H1 (cell line): ENCODE data around the gene IFT122. TPM values are rescaled to one million over a fixed set of nuclear protein-coding genes. Genes with fewer than 3 reads are reported as not detected.
A peak's percentile ranks its signal among the peaks of the same experiment; 100 is the strongest.

ENCODE experiments used
- CTCF ChIA-PET: fragments of 300-600 bp; sonication (Branson Sonifier 250); formaldehyde crosslinking; loops from one replicate; lab custom pipeline; 2021; ENCODE audit not compliant: partially characterized antibody; lab: Charles Lee
- POLR2A ChIA-PET: fragments of 300-600 bp; sonication (Branson Sonifier 250); formaldehyde crosslinking; loops from one replicate; lab custom pipeline; 2021; ENCODE audit warnings: inconsistent platforms; ENCODE audit not compliant: partially characterized antibody; lab: Charles Lee
- DNase-seq, 2 experiments: peaks; one replicate each; pipeline versions ENCODE4 v3.0.0 to v3.0.0-alpha.2; 2010 to 2022; ENCODE audit warnings: low spot score in 2 of 2, low read depth in 1 of 2, mixed read lengths in 1 of 2
- FAIRE-seq: peaks from 2 replicates; lab custom pipeline; 2011; peaks lifted over from hg19 to GRCh38; lab: Jason Lieb, UNC
- H2AFZ ChIP-seq: 2 replicates; pipeline ENCODE4 v1.8.1; 2012; ENCODE audit warnings: low read length, inconsistent platforms
- H2AK5ac ChIP-seq: 2 replicates; pipeline ENCODE4 v1.6.1; 2013; ENCODE audit warnings: low read depth, low read length
- H2BK120ac ChIP-seq: replicated peaks from 2 replicates; pipeline ENCODE3; 2013; ENCODE audit warnings: low read depth, low read length, inconsistent platforms
- H2BK12ac ChIP-seq: 2 replicates; pipeline ENCODE4 v1.6.1; 2013; ENCODE audit warnings: low read depth, low read length
- H2BK15ac ChIP-seq: 2 replicates; pipeline ENCODE4 v1.6.1; 2013; ENCODE audit warnings: low read length
- H2BK20ac ChIP-seq: 2 replicates; pipeline ENCODE4 v1.6.1; 2013; ENCODE audit warnings: low read length
- H2BK5ac ChIP-seq: 2 replicates; pipeline ENCODE4 v1.6.1; 2013; ENCODE audit warnings: low read depth, low read length
- H3K14ac ChIP-seq: 2 replicates; pipeline ENCODE4 v1.6.1; 2013; ENCODE audit warnings: inconsistent platforms; ENCODE audit not compliant: insufficient read length
- H3K18ac ChIP-seq: 2 replicates; pipeline ENCODE4 v1.6.1; 2013; ENCODE audit warnings: low read length; ENCODE audit errors: extremely low read depth
- H3K23ac ChIP-seq: 2 replicates; pipeline ENCODE4 v1.6.1; 2013; ENCODE audit warnings: inconsistent platforms; ENCODE audit not compliant: insufficient read length
- H3K23me2 ChIP-seq: 2 replicates; pipeline ENCODE4 v1.6.1; 2013; ENCODE audit warnings: low read depth, low read length
- H3K27ac ChIP-seq: 2 replicates; pipeline ENCODE4 v1.6.1; 2011; ENCODE audit warnings: low read depth, low read length, inconsistent platforms
- H3K27me3 ChIP-seq, 4 experiments: replicated peaks in 1 of 4; 1 replicate in 1 of 4; 2 replicates in 3 of 4; pipeline versions ENCODE4 v1.6.1 to v1.8.1; 2011 to 2013; ENCODE audit warnings: low read length in 3 of 4, mild to moderate bottlenecking in 3 of 4, inconsistent platforms in 2 of 4, mixed read lengths in 2 of 4, moderate library complexity in 1 of 4; ENCODE audit not compliant: control insufficient read depth in 3 of 4, insufficient read depth in 3 of 4; ENCODE audit errors: extremely low read depth in 1 of 4
- H3K36me3 ChIP-seq, 4 experiments: 2 replicates each; pipeline versions ENCODE4 v1.6.1 to v1.8.1; 2011 to 2013; ENCODE audit warnings: mild to moderate bottlenecking in 4 of 4, low read length in 3 of 4, moderate library complexity in 2 of 4, control low read depth in 1 of 4, inconsistent platforms in 1 of 4; ENCODE audit not compliant: insufficient read depth in 4 of 4, control insufficient read depth in 2 of 4
- H3K4ac ChIP-seq: replicated peaks from 2 replicates; pipeline ENCODE3; 2013; ENCODE audit warnings: low read length, low read depth, mixed read lengths, inconsistent platforms; ENCODE audit not compliant: insufficient read length
- H3K4me1 ChIP-seq, 4 experiments: replicated peaks in 1 of 4; 1 replicate in 1 of 4; 2 replicates in 3 of 4; pipeline versions ENCODE4 v1.6.1 to v1.8.1; 2011 to 2013; ENCODE audit warnings: low read length in 3 of 4, inconsistent platforms in 2 of 4, mixed read lengths in 1 of 4; ENCODE audit not compliant: insufficient read depth in 4 of 4, control insufficient read depth in 3 of 4
- H3K4me2 ChIP-seq, 2 experiments: 2 replicates each; pipeline versions ENCODE4 v1.6.1 to v1.8.1; 2011 to 2013; ENCODE audit warnings: low read depth in 2 of 2, low read length in 2 of 2, control low read depth in 1 of 2, inconsistent platforms in 1 of 2, mild to moderate bottlenecking in 1 of 2; ENCODE audit not compliant: insufficient read depth in 1 of 2
- H3K4me3 ChIP-seq, 4 experiments: fragments of 200-600, 300-600 bp in 1 of 4; sonication (generic), shearing (Covaris generic), sonication (Bioruptor Twin) in 1 of 4; 2 replicates each; pipeline versions ENCODE4 v1.5.1 to v1.8.1; 2011 to 2016; ENCODE audit warnings: low read length in 4 of 4, low read depth in 3 of 4, control low read depth in 2 of 4, inconsistent platforms in 2 of 4, mild to moderate bottlenecking in 2 of 4, mixed read lengths in 1 of 4, moderate library complexity in 1 of 4; ENCODE audit not compliant: insufficient read depth in 2 of 4; ENCODE audit errors: extremely low read depth in 1 of 4
- H3K56ac ChIP-seq: replicated peaks from 2 replicates; pipeline ENCODE3; 2013; ENCODE audit warnings: low read depth, mild to moderate bottlenecking, mixed read lengths, low read length, inconsistent platforms; ENCODE audit not compliant: insufficient read length
- H3K79me1 ChIP-seq: 2 replicates; pipeline ENCODE4 v1.6.1; 2013; ENCODE audit warnings: low read depth, low read length, control low read depth
- H3K79me2 ChIP-seq, 2 experiments: 2 replicates each; pipeline versions ENCODE4 v1.6.1 to v1.8.1; 2012 to 2013; ENCODE audit warnings: low read length in 2 of 2, mild to moderate bottlenecking in 2 of 2, inconsistent platforms in 1 of 2; ENCODE audit not compliant: insufficient read depth in 2 of 2, control insufficient read depth in 1 of 2
- H3K9ac ChIP-seq, 4 experiments: replicated peaks in 1 of 4; 1 replicate in 1 of 4; 2 replicates in 3 of 4; pipeline versions ENCODE4 v1.6.1 to v1.8.1; 2011 to 2013; ENCODE audit warnings: low read depth in 3 of 4, low read length in 3 of 4, control low read depth in 2 of 4, mild to moderate bottlenecking in 2 of 4, moderate library complexity in 2 of 4, inconsistent platforms in 1 of 4; ENCODE audit errors: extremely low read depth in 1 of 4
- H3K9me3 ChIP-seq, 2 experiments: 2 replicates each; pipeline versions ENCODE4 v1.6.1 to v1.8.1; 2012 to 2013; ENCODE audit warnings: mild to moderate bottlenecking in 2 of 2, moderate library complexity in 2 of 2, control low read depth in 1 of 2, inconsistent platforms in 1 of 2, low read depth in 1 of 2, low read length in 1 of 2, mixed read lengths in 1 of 2; ENCODE audit not compliant: insufficient read depth in 2 of 2
- H4K20me1 ChIP-seq, 2 experiments: replicated peaks in 1 of 2; 2 replicates each; pipeline versions ENCODE3 to v1.8.1; 2011 to 2013; ENCODE audit warnings: inconsistent platforms in 2 of 2, low read length in 2 of 2, mild to moderate bottlenecking in 1 of 2; ENCODE audit not compliant: insufficient read depth in 2 of 2, control insufficient read depth in 1 of 2
- H4K5ac ChIP-seq: 2 replicates; pipeline ENCODE4 v1.6.1; 2013; ENCODE audit warnings: low read length, low read depth, mixed read lengths, inconsistent platforms; ENCODE audit not compliant: insufficient read length
- H4K8ac ChIP-seq: 2 replicates; pipeline ENCODE4 v1.8.0; 2013; ENCODE audit warnings: mild to moderate bottlenecking, moderate library complexity, low read length, inconsistent platforms; ENCODE audit not compliant: insufficient read depth; ENCODE audit errors: extremely low read depth
- H4K91ac ChIP-seq: replicated peaks from 2 replicates; pipeline ENCODE3; 2013; ENCODE audit warnings: low read length, mixed read lengths, inconsistent platforms; ENCODE audit not compliant: insufficient read length
- BACH1 ChIP-seq: IDR thresholded peaks from 2 replicates; pipeline ENCODE4 v1.6.1; 2012; ENCODE audit warnings: low read length, improper control_type of control experiment
- BRCA1 ChIP-seq: IDR thresholded peaks from 2 replicates; pipeline ENCODE4 v1.6.1; 2012; ENCODE audit warnings: low read depth, low read length, improper control_type of control experiment
- CBX5 ChIP-seq: fragments of 300-800, 300-1000 bp; sonication (generic); IDR thresholded peaks from 2 replicates; pipeline ENCODE4 v1.7.1; 2016; ENCODE audit warnings: antibody characterized with exemption, low read length, low read depth
- CTBP2 ChIP-seq: IDR thresholded peaks from 2 replicates; pipeline ENCODE4 v1.7.0; 2011; ENCODE audit warnings: borderline replicate concordance, mild to moderate bottlenecking, moderate library complexity, mixed read lengths, low read length; ENCODE audit not compliant: insufficient read depth, insufficient read length
- GTF2F1 ChIP-seq: IDR thresholded peaks from 2 replicates; pipeline ENCODE4 v1.6.1; 2012; ENCODE audit warnings: low read depth, low read length, improper control_type of control experiment, borderline replicate concordance
- HDAC2 ChIP-seq, 2 experiments: fragments of 300-600 bp in 1 of 2; sonication (generic) in 1 of 2; IDR thresholded peaks; 2 replicates each; pipeline ENCODE4 v1.6.1; 2011 to 2012; ENCODE audit warnings: low read depth in 2 of 2, low read length in 2 of 2, mild to moderate bottlenecking in 2 of 2, moderate library complexity in 2 of 2, borderline replicate concordance in 1 of 2, inconsistent platforms in 1 of 2
- HDAC6 ChIP-seq: IDR thresholded peaks from one replicate; pipeline ENCODE4 v1.7.1; 2012; ENCODE audit warnings: low read depth, mild to moderate bottlenecking, inconsistent platforms, low read length, moderate library complexity
- JUND ChIP-seq: IDR thresholded peaks from 2 replicates; pipeline ENCODE4 v1.6.1; 2011; ENCODE audit warnings: mild to moderate bottlenecking, improper control_type of control experiment, low read length
- PHF8 ChIP-seq: fragments of 200-600 bp; sonication (generic); conservative IDR thresholded peaks from 2 replicates; pipeline ENCODE4 v1.7.1; 2012; ENCODE audit warnings: low read depth, mild to moderate bottlenecking, inconsistent platforms, low read length, moderate library complexity
- SP2 ChIP-seq: IDR thresholded peaks from 2 replicates; pipeline ENCODE4 v1.6.1; 2012; ENCODE audit warnings: mild to moderate bottlenecking, low read length, inconsistent platforms
- SRF ChIP-seq: IDR thresholded peaks from 2 replicates; pipeline ENCODE4 v1.6.1; 2011; ENCODE audit warnings: mild to moderate bottlenecking, low read depth, low read length, moderate library complexity
- YY1 ChIP-seq: IDR thresholded peaks from 2 replicates; pipeline ENCODE4 v1.6.1; 2011; ENCODE audit warnings: low read depth, mild to moderate bottlenecking, low read length
- ZNF274 ChIP-seq: IDR thresholded peaks from 2 replicates; pipeline ENCODE4 v1.7.0; 2012; ENCODE audit warnings: low read length, borderline replicate concordance; ENCODE audit errors: extremely low read depth
- WGBS, 2 experiments: shearing (Covaris generic) in 1 of 2; methylation state at CpG; one replicate each; pipeline versions ENCODE4 v1.1.6 to v1.1.7; 2013 to 2015; ENCODE audit warnings: low lambda C conversion rate in 2 of 2, mixed read lengths in 2 of 2, inconsistent platforms in 1 of 2, low coverage in 1 of 2, missing lambda C conversion rate in 1 of 2; ENCODE audit not compliant: insufficient replicate concordance in 2 of 2, insufficient coverage in 1 of 2, insufficient read length in 1 of 2; ENCODE audit errors: extremely low coverage in 1 of 2, missing lambda C conversion rate in 1 of 2; 5-methylcytosine and 5-hydroxymethylcytosine counted together
- polyA plus RNA-seq, 7 experiments: library from polyadenylated mRNA; depleted of rRNA in 3 of 7; stranded (reverse) in 5 of 7; unstranded in 2 of 7; fragments of >200 nt in 5 of 7; fragments of 200-250 nt in 2 of 7; gene quantifications; 1 replicate in 5 of 7; 2 replicates in 1 of 7; 4 replicates in 1 of 7; pipeline versions ENCODE4 v1.2.1 to v1.2.3, GENCODE V29; 2011 to 2013; ENCODE audit warnings: missing spikeins in 2 of 7, mixed read lengths in 2 of 7
- total RNA-seq: library from RNA; stranded (reverse); fragmentation: NEBNext Ultra II Directional; extraction: Animal tissue kit (Norgen Biotek cat#: 25700); gene quantifications from 2 replicates; pipeline ENCODE4 v1.2.1, GENCODE V29; 2021
- TF ChIP-seq, protein P1 (sequence below): IDR thresholded peaks from 2 replicates; pipeline ENCODE4 v1.6.1; 2012; ENCODE audit warnings: inconsistent platforms

Gene IFT122
- total and polyA plus RNA-seq, 2 of the 8 experiments (the other 6 are each of a cell fraction or from before 2014, with no cell fraction given) = 23.7 to 25.1 TPM

DNA sequence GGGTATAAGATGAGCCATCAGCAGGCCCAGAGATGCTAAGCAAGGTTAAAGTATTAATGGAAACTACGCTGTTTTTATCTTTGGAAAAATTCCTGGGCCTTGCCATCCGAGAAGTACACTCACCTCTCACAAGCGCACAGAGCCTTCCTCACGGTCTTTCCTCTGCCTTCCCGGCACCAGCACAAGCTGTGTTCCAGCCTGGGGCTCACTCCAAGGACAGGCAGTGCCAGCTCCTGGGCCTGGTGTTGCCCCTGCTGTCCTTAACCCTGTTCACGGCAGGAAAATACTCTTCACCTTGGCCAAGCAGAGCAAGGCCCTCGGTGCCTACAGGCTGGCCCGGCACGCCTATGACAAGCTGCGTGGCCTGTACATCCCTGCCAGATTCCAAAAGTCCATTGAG lies 74.1 kb downstream of the IFT122 start:
- H3K27ac ChIP-seq = no peak overlapping the region
- 95% methylated on average over 10 of the region's 10 CpGs; no CpG with 5 or more reads in 1 of the 2 experiments for WGBS, 2 experiments

More for the DNA sequence above, 74.1 kb downstream of the IFT122 start:
- no peaks in the 10 kb centered on the region for H4K20me1 ChIP-seq
- H4K5ac ChIP-seq = no peak overlapping the region
- H2BK5ac ChIP-seq = peak overlapping the region; percentile 0; the same call in 1 of the 2 replicates
- H2BK12ac ChIP-seq = no peak overlapping the region
- CTCF ChIA-PET = interaction anchor here (0.7 to 1.9 kb wide), 7 partner anchors 9 to 420 kb away, joined by 3 to 8 read pairs (median 5); partner anchors contain the start of gene RHO
- no peaks in the 10 kb centered on the region for H3K4me1 ChIP-seq
- H3K14ac ChIP-seq = no peak overlapping the region
- no peak overlapping the region for H4K8ac ChIP-seq
- no peak overlapping the region for H3K56ac ChIP-seq
- no peak overlapping the region for H3K23ac ChIP-seq
- H3K36me3 ChIP-seq = peaks cover 0 to 2% (median 0%) of the 10 kb centered on the region in 4 experiments; a peak in 2 of 8 replicates
- H3K79me1 ChIP-seq = no peaks in the 10 kb centered on the region
- no peak for TF ChIP-seq JUND
- TF ChIP-seq, protein P1, sequence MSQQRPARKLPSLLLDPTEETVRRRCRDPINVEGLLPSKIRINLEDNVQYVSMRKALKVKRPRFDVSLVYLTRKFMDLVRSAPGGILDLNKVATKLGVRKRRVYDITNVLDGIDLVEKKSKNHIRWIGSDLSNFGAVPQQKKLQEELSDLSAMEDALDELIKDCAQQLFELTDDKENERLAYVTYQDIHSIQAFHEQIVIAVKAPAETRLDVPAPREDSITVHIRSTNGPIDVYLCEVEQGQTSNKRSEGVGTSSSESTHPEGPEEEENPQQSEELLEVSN = no peak
- no peak for TF ChIP-seq PHF8
- no peak for TF ChIP-seq SRF
- no peak for TF ChIP-seq HDAC2 (IDR thresholded peaks at IDR 0.05; ENCODE audit: borderline replicate concordance in 1 of 2, low read depth in 2 of 2, low read length in 2 of 2)
- no peak for TF ChIP-seq YY1
- no peak for TF ChIP-seq ZNF274
- TF ChIP-seq HDAC6 = no peak
- no peak for TF ChIP-seq BACH1
- TF ChIP-seq CBX5 = no peak
- TF ChIP-seq GTF2F1 = no peak
- TF ChIP-seq CTBP2 = no peak
- no peak for TF ChIP-seq BRCA1
- TF ChIP-seq SP2 = no peak
- H3K9me3 ChIP-seq = no peaks in the 10 kb centered on the region
- FAIRE-seq = no peak
- no peaks in the 10 kb centered on the region for H3K27me3 ChIP-seq
- H2BK20ac ChIP-seq = no peak overlapping the region
- no peak overlapping the region for H3K9ac ChIP-seq
- no peak for DNase-seq
- H2BK120ac ChIP-seq = no peak overlapping the region
- no peak overlapping the region for H3K4me3 ChIP-seq
- no peak overlapping the region for H3K4ac ChIP-seq
- no peaks in the 10 kb centered on the region for H3K23me2 ChIP-seq
- H3K4me2 ChIP-seq = no peak overlapping the region
- POLR2A ChIA-PET = interaction anchor here (1.2 to 1.5 kb wide), 2 partner anchors 12 to 21 kb away, joined by 3 to 5 read pairs; no protein-coding TSS in a partner anchor
- no peaks in the 10 kb centered on the region for H3K79me2 ChIP-seq
- H4K91ac ChIP-seq = no peak overlapping the region
- H2AFZ ChIP-seq = no peak overlapping the region
- H2AK5ac ChIP-seq = no peak overlapping the region
- H3K18ac ChIP-seq = no peak overlapping the region
- no peak overlapping the region for H2BK15ac ChIP-seq
